GM23248 (cell line): Measurements from ENCODE around the gene KCNK6.

Experiments
- EZH2 ChIP-seq: fragments of 200-600 bp; sonication (generic); IDR thresholded peaks from 2 replicates; pipeline ENCODE4 v1.6.1; 2018; ENCODE audit warnings: antibody characterized with exemption, mild to moderate bottlenecking; ENCODE audit not compliant: insufficient read depth, poor library complexity, severe bottlenecking
- EZH2phosphoT487 ChIP-seq: fragments of 200-600 bp; sonication (generic); IDR thresholded peaks from 2 replicates; pipeline ENCODE4 v1.6.1; 2018; ENCODE audit warnings: antibody characterized with exemption, moderate library complexity, mild to moderate bottlenecking, low read depth; ENCODE audit not compliant: insufficient read depth

- TF ChIP-seq EZH2 (no peak), EZH2phosphoT487 (no peak)
These were observed 9.9 kb upstream of the KCNK6 start for GRCh38 chr19:38309615-38310278.
